Activated T-helper 2 cell treated with anti-CD3 and anti-CD28 coated beads, Interferon-gamma antibody, Interleukin-2, Interleukin-4, amounts not matched to agents 10 μg/mL and 5 μg/mL and 100 μg/mL, durations not matched to agents 14 hours and 24 hours and 36 hours (primary cell): ENCODE data around the gene EIF4E2. TPM values are rescaled to one million over a fixed set of nuclear protein-coding genes. Genes with fewer than 3 reads are reported as not detected.

Experiments used
- DNase-seq: peaks from one replicate; pipeline ENCODE4 v3.0.0; 2021; ENCODE audit warnings: low spot score
- H3K27ac Mint-ChIP-seq: one replicate; pipeline ENCODE4 v1.8.0; 2021; ENCODE audit warnings: mixed read lengths
- H3K27me3 Mint-ChIP-seq: one replicate; pipeline ENCODE4 v1.8.0; 2021; ENCODE audit warnings: low read depth, mixed read lengths
- H3K36me3 Mint-ChIP-seq: one replicate; pipeline ENCODE4 v1.8.0; 2021; ENCODE audit warnings: low read depth, mixed read lengths
- H3K4me1 Mint-ChIP-seq: one replicate; pipeline ENCODE4 v1.8.0; 2021; ENCODE audit warnings: low read depth, mixed read lengths
- H3K4me3 Mint-ChIP-seq: one replicate; pipeline ENCODE4 v1.8.0; 2021; ENCODE audit warnings: low read depth, mild to moderate bottlenecking, moderate library complexity, mixed read lengths
- H3K9me3 Mint-ChIP-seq: one replicate; pipeline ENCODE4 v1.8.0; 2021; ENCODE audit warnings: mixed read lengths
- intact Hi-C: fragments of 100-400 bp; cut with micrococcal nuclease; formaldehyde crosslinking; loops from one replicate; pipeline ENCODE4 v1.15.1; 2023
- total RNA-seq: library from RNA; stranded (reverse); gene quantifications from 2 replicates; pipeline ENCODE4 v1.2.3, GENCODE V29; 2022

The EIF4E2 gene
- total RNA-seq, 1 donor from 2014 or later: 88.4 TPM

DNA sequence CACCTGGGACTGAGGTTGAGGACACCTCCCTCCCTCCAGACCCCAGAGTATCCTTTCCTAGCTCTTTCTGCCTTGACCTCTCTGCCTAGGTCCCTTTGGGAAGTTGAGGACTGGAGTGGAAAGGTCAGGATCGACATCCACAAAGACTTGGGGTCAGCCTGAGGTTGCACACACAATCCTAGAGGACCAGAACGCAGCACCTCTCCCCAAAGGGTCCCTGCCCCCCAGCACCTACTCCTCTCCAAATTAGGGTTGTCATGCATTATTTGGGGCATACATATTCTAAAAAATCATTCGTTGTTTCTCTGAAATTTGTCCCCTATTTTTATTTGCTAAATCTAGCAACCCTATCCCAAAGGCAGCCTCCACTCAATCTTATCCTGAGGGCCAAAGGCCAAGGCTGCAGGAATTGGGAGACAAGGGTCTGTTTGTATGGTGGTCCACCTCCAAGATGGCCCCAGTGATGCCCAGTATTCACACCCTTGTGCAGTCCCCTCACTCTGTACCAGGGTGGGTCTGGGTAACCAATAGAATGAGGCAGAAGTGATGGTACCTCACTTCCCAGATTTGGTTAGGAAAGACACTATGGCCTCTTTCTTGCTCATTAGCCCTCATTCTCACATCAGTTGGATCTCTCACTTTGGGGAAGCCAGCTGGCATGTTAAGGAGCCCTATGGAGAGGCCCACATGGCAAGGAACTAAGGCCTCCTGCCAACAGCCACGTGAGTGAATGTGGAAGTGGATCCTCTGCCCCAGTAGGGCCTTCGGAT lies 14.5 kb upstream of the EIF4E2 start:
- Mint-ChIP-seq H3K4me1 (no peaks in the 10 kb centered on the region), H3K4me3 (no peak overlapping the region), H3K9me3 (no peaks in the 10 kb centered on the region), H3K36me3 (no peaks in the 10 kb centered on the region), H3K27ac (no peak overlapping the region), H3K27me3 (peaks cover 7% of the 10 kb centered on the region)
- no peak for DNase-seq
- intact Hi-C loops: no loop called here

DNA sequence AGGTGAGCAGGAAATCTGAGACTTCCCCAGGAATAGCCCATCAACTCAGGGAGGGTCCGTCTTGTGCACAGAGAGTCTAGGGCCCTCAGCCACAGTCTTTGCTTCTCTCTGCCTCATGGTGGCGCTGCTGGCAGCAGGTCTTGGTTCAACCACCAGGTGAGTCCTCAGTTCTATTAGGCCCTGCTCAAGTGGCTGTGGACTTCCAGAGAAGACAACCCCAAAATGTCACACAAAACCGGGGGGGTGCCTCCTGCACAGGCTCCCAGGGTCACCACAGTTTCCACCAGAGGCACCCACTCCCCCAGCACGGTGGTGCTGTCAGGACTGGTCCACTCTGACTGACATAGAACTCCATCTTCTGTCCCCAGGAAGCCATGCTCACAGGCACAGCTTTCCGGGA lies 13.4 kb upstream of the EIF4E2 start:
- no peak for DNase-seq
- intact Hi-C loops: no loop called here
- Mint-ChIP-seq H3K4me1 (no peaks in the 10 kb centered on the region), H3K36me3 (no peaks in the 10 kb centered on the region), H3K27me3 (peaks cover 7% of the 10 kb centered on the region), H3K9me3 (no peaks in the 10 kb centered on the region), H3K4me3 (no peak overlapping the region), H3K27ac (no peak overlapping the region)

DNA sequence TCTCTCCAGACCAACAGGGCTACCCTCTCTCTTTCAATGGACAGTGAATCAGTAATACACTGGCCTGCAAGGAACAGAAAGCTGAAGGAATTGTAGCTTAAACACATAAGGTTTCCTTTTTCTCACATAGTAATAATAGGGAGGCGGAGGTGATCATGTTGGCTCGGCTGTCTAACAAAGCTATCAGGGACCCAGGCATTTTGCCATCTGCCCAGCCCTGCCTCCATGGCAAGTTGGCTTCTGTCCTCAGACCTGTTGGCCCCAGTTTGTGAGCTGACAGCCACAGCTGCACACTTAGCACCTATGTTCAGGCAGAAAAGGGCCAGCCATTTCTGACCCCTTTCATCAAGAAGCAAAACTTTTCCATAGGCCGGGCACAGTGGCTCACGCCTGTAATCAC lies 13.0 kb upstream of the EIF4E2 start:
- H3K4me1 Mint-ChIP-seq: no peaks in the 10 kb centered on the region
- H3K27me3 Mint-ChIP-seq: peaks cover 7% of the 10 kb centered on the region
- DNase-seq: no peak
- no peaks in the 10 kb centered on the region for H3K9me3 Mint-ChIP-seq
- H3K36me3 Mint-ChIP-seq: no peaks in the 10 kb centered on the region
- H3K4me3 Mint-ChIP-seq: no peak overlapping the region
- H3K27ac Mint-ChIP-seq: no peak overlapping the region
- intact Hi-C loops: no loop called here

DNA sequence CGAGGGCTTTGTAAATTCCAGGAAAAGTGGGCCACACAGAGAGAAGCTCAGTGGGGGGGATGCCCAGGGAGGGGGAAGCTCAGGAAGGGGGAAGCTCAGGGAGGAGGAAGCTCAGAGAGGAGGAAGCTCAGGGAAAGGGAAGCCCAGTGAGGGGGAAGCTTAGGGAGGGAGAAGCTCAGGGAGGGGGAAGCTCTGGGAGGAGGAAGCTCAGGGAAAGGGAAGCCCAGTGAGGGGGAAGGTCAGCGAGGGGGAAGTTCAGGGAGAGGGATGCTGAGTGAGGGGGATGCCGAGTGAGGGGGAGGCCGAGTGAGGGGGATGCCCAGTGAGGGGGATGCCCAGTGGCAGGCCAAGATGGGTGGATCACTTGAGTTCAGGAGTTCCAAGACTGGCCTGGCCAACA lies 11.8 kb upstream of the EIF4E2 start:
- no peaks in the 10 kb centered on the region for H3K9me3 Mint-ChIP-seq
- peaks cover 7% of the 10 kb centered on the region for H3K27me3 Mint-ChIP-seq
- no peaks in the 10 kb centered on the region for H3K36me3 Mint-ChIP-seq
- no peak overlapping the region for H3K4me3 Mint-ChIP-seq
- no peak for DNase-seq
- no peak overlapping the region for H3K27ac Mint-ChIP-seq
- intact Hi-C loops: no loop called here
- no peaks in the 10 kb centered on the region for H3K4me1 Mint-ChIP-seq

DNA sequence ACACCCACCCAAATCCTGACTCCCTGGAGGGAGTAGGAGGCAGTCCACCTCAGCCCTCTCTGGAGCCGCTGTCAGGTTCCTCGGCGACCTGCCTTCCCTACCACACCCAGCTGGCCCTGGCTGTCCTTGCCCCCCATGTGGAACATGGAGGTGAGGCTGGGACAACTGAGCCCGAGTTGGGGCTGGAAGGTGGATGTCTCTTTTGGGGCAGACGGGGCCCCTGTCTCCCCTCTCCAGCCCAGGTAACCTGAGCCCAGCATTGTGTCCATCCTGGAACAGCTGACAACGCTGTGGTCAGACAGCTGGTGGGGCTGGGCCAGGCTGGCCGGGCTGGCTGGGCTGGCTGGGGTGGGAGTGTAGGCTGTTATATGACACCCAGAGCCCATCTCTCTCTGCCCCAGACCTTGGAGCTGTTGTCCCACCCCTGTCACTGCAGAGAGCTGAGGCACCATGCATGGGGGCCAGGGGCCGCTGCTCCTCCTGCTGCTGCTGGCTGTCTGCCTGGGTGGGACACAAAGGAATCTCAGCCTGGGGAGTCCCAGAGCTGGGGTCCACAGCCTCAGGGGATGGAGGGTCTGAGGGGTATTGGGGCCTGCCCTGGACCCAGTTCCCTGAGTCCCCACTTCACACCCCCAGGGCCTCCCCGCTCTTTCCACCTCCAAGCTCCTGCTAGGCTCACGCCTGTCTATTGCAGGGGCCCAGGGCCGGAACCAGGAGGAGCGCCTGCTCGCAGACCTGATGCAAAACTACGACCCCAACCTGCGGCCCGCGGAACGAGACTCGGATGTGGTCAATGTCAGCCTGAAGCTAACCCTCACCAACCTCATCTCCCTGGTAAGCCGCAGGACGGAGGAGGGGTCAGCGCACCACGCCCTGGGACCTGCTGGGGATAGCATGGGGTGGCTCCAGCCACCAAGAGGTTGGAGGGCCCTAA lies 10.9 kb upstream of the EIF4E2 start, which contains the start of gene CHRNG:
Gene CHRNG (plus strand): TSS at position 395 of the 934 bp plus-strand sequence. CDS start 56 bp downstream, at position 451.
- no peak for DNase-seq
- no peaks in the 10 kb centered on the region for H3K9me3 Mint-ChIP-seq
- H3K27me3 Mint-ChIP-seq: peaks cover 7% of the 10 kb centered on the region

DNA sequence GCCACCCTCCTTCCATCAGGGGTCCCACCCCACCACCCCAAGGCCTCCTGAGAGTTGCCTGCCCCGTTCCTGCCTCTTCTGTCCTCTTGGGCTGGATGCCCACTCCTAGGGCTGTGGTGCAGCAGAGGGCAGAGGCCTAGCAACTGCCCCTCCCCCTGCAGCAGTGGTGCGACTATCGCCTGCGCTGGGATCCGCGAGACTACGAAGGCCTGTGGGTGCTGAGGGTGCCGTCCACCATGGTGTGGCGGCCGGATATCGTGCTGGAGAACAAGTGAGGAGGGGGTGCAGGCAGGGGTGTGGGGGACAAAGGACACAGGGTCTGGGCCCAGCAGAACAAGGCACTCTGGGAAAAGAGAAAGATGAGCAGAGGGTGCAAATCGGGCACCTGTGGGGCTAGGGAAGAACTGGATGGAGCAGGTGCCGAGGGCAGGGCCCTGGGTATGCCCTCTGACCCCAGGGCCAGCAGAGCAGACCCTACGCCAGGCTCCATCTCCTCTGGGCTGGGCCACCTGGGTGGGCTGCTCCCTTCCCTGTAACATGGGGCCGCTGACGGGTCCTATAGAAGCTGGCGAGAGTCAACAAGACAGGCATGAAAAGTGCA lies 9.9 kb upstream of the EIF4E2 start:
- H3K27me3 Mint-ChIP-seq: peaks cover 7% of the 10 kb centered on the region
- intact Hi-C loops: no loop called here
- no peaks in the 10 kb centered on the region for H3K36me3 Mint-ChIP-seq
- no peaks in the 10 kb centered on the region for H3K4me1 Mint-ChIP-seq
- no peak overlapping the region for H3K27ac Mint-ChIP-seq
- H3K9me3 Mint-ChIP-seq: no peaks in the 10 kb centered on the region
- DNase-seq: no peak
- no peak overlapping the region for H3K4me3 Mint-ChIP-seq

More for the DNA sequence above, 10.9 kb upstream of the EIF4E2 start, which contains the start of gene CHRNG:
- Mint-ChIP-seq H3K4me3 (no peak within 1 kb of the TSS), H3K27ac (no peak within 1 kb of the TSS), H3K4me1 (no peaks in the 10 kb centered on the region), H3K36me3 (no peaks in the 10 kb centered on the region)
- intact Hi-C loops: no loop called here

DNA sequence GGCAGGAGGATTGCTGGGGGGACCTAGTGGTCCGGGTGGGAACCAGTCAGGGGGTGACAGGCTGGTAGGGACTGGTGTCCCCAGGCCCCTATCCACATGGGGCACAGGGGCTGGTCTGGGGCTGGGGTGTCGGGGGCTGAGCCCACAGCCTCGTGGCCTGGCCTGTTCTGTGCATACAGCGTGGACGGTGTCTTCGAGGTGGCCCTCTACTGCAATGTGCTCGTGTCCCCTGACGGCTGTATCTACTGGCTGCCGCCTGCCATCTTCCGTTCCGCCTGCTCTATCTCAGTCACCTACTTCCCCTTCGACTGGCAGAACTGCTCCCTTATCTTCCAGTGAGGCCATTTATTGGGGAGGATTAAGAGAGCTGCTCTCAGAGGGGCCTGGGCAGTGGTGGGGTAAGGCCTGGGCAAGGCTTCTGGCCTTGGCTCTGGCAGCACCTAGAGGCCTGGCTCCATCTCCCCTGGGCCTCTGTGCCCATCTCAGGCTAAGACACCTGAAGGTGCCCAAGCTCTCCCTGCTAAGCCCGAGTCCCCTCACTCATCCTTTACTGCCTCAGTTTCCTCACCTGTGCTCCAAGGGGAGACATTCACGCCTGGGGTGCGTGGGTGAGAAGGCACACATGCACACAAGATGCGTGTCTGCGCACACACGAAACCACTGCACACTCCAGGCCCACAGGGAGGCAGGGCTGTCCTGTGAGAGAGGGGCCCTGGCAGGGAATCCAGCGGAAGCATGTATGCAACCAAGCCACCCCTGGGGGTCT lies 9.1 kb upstream of the EIF4E2 start:
- no peak overlapping the region for H3K27ac Mint-ChIP-seq
- intact Hi-C loops: no loop called here
- H3K27me3 Mint-ChIP-seq: peaks cover 7% of the 10 kb centered on the region
- no peak for DNase-seq
- peaks cover 1% of the 10 kb centered on the region for H3K4me1 Mint-ChIP-seq
- no peak overlapping the region for H3K4me3 Mint-ChIP-seq
- H3K9me3 Mint-ChIP-seq: no peaks in the 10 kb centered on the region
- peaks cover 1% of the 10 kb centered on the region for H3K36me3 Mint-ChIP-seq

DNA sequence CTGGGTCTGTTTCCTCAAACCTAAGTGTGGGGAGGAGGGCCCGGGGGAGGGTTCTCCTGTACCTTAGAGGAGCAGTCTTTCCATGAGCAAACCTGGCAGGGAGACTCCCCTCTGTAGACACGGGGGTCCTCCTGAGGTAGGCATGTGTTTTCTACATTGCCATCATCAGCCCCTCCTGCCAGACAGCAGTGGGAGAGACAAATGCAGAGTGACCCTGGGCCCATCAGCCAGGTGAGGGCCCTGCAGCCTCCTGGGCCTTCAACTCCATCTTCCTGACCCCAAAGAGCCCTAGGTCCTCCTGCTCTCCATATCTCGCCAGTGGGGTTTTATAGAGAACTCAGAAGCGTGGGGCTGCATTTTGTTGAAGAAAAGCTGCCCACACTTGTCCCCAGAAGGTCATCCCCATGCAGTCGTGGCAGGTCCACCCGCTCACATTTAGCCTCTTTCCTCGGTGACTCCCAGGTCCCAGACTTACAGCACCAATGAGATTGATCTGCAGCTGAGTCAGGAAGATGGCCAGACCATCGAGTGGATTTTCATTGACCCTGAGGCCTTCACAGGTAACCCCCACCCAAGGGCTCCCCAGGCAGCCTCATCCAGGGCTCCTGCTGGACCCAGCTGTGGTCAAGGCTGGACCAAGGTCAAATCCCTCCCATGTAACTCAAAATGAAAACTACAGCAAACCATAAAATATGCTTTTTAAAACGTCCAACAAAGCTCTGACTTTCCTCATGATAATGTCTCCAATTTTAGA lies 8.4 kb upstream of the EIF4E2 start:
- DNase-seq: no peak
- intact Hi-C loops: no loop called here
- H3K4me3 Mint-ChIP-seq: no peak overlapping the region
- peaks cover 7% of the 10 kb centered on the region for H3K27me3 Mint-ChIP-seq
- no peaks in the 10 kb centered on the region for H3K9me3 Mint-ChIP-seq
- H3K4me1 Mint-ChIP-seq: peaks cover 5% of the 10 kb centered on the region
- no peak overlapping the region for H3K27ac Mint-ChIP-seq
- H3K36me3 Mint-ChIP-seq: peaks cover 5% of the 10 kb centered on the region

DNA sequence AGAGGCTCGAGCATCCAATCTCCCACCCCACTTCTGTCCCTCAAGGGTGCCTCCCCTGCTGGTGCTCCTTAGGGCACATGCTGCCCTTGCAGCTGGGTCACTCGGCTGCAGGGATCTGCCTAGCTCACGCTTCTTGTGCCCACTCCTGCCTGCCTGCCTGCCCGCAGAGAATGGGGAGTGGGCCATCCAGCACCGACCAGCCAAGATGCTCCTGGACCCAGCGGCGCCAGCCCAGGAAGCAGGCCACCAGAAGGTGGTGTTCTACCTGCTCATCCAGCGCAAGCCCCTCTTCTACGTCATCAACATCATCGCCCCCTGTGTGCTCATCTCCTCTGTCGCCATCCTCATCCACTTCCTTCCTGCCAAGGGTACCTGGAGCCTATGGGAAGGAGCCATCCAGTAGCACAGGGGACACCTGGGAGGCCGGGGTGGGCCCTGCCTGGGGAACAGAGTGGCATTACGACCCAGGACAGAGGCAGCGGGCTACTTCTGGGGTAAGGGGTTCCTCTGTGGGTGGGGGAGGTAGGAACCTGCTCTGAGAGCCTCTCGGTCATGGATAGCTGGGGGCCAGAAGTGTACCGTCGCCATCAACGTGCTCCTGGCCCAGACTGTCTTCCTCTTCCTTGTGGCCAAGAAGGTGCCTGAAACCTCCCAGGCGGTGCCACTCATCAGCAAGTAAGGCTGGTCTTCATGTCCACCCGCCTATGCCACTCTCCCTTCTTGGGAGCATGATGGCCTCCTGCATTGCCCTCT lies 7.6 kb upstream of the EIF4E2 start:
- Mint-ChIP-seq H3K27me3 (peaks cover 7% of the 10 kb centered on the region), H3K4me3 (no peak overlapping the region), H3K9me3 (no peaks in the 10 kb centered on the region), H3K27ac (no peak overlapping the region), H3K36me3 (peaks cover 10% of the 10 kb centered on the region), H3K4me1 (peaks cover 9% of the 10 kb centered on the region)
- no peak for DNase-seq
- intact Hi-C loops: no loop called here

DNA sequence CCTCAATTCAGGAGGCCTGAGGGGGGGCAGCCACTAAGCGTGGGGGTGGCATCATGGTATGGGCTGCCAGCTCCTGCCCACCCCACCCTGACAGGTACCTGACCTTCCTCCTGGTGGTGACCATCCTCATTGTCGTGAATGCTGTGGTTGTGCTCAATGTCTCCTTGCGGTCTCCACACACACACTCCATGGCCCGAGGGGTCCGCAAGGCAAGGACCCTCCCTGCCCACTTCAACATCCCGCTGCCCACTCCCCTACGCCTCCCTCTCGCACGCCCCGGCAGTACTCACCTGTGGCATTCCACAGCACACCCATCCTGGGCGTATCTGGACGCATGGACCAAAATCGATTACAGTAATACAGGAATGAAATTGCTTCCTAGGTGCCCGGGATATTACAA lies 7.0 kb upstream of the EIF4E2 start:
- Mint-ChIP-seq H3K27me3 (peaks cover under 1% of the 10 kb centered on the region), H3K4me3 (no peak overlapping the region), H3K27ac (no peak overlapping the region), H3K9me3 (peaks cover 1% of the 10 kb centered on the region), H3K36me3 (peaks cover 16% of the 10 kb centered on the region), H3K4me1 (peaks cover 10% of the 10 kb centered on the region)
- DNase-seq: no peak
- intact Hi-C loops: no loop called here

DNA sequence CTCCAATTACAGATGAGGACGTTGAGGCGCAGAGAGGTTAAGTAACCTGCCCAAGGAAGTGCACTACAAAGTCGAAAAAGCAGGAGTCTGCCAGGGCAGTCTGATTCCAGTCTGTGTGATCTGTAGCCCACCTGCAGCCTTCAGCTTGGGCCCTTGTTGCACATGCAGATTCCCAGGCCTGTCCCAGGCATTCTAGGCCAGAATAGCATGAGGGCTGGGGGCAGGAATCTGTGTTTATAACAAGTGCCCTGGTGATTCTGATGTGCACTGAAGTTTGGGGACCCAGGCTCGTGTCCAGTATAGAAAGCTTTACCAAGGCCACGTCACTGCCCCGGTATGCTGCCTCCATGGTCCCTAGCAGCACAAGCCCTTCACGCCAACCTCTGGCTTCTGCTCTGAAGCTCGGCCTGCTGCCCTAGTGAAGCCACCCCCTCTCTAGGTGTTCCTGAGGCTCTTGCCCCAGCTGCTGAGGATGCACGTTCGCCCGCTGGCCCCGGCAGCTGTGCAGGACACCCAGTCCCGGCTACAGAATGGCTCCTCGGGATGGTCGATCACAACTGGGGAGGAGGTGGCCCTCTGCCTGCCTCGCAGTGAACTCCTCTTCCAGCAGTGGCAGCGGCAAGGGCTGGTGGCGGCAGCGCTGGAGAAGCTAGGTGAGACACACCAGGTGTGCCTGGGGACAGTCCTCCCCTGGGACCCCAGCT lies 6.4 kb upstream of the EIF4E2 start:
- no peak for DNase-seq
- peaks cover 22% of the 10 kb centered on the region for H3K36me3 Mint-ChIP-seq
- intact Hi-C loops: no loop called here
- H3K9me3 Mint-ChIP-seq: peaks cover 6% of the 10 kb centered on the region
- H3K27me3 Mint-ChIP-seq: no peaks in the 10 kb centered on the region
- peaks cover 16% of the 10 kb centered on the region for H3K4me1 Mint-ChIP-seq
- H3K27ac Mint-ChIP-seq: no peak overlapping the region
- H3K4me3 Mint-ChIP-seq: no peak overlapping the region
